ENCODE data around the gene HECW1. TPM values are rescaled to one million over a fixed set of nuclear protein-coding genes. Genes with fewer than 3 reads are reported as not detected.

Gene HECW1
- total RNA-seq, 4 donors from 2014 or later, result 1.2 to 3.9 (median 2.0) TPM

GRCh38 chr7:43196379-43196778, 83.9 kb downstream of the HECW1 start:
- ATAC-seq (no peak), DNase-seq (no peak)
- H3K27ac ChIP-seq, result no peak overlapping the region
- no peaks in the 10 kb centered on the region for H3K36me3 ChIP-seq
- peaks cover 2 to 6% (median 2%) of the 10 kb centered on the region in 3 donors for H3K27me3 ChIP-seq
- H3K4me1 ChIP-seq, result no peaks in the 10 kb centered on the region
- no peak for TF ChIP-seq POLR2A (IDR thresholded peaks at IDR 0.05)
- TF ChIP-seq, protein P1, sequence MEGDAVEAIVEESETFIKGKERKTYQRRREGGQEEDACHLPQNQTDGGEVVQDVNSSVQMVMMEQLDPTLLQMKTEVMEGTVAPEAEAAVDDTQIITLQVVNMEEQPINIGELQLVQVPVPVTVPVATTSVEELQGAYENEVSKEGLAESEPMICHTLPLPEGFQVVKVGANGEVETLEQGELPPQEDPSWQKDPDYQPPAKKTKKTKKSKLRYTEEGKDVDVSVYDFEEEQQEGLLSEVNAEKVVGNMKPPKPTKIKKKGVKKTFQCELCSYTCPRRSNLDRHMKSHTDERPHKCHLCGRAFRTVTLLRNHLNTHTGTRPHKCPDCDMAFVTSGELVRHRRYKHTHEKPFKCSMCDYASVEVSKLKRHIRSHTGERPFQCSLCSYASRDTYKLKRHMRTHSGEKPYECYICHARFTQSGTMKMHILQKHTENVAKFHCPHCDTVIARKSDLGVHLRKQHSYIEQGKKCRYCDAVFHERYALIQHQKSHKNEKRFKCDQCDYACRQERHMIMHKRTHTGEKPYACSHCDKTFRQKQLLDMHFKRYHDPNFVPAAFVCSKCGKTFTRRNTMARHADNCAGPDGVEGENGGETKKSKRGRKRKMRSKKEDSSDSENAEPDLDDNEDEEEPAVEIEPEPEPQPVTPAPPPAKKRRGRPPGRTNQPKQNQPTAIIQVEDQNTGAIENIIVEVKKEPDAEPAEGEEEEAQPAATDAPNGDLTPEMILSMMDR (IDR thresholded peaks at IDR 0.05 in 4 of 5, conservative IDR thresholded peaks at IDR 0.05 in 1 of 5), result no peak
- H3K9me3 ChIP-seq, result no peaks in the 10 kb centered on the region
- in situ Hi-C loops (cut with MboI; ENCODE audit: low sequenced_read_pairs in 4 of 4) (no loop called here), intact Hi-C loops (cut with DNase I; ENCODE audit: low total_unique reads) (no loop called here)
- H3K4me3 ChIP-seq, result no peak overlapping the region

GRCh38 chr7:43198016-43198415, 85.6 kb downstream of the HECW1 start:
- intact Hi-C loops (cut with DNase I; ENCODE audit: low total_unique reads) (no loop called here), in situ Hi-C loops (cut with MboI; ENCODE audit: low sequenced_read_pairs in 4 of 4) (no loop called here)
- H3K4me1 ChIP-seq, result no peaks in the 10 kb centered on the region
- no peaks in the 10 kb centered on the region for H3K9me3 ChIP-seq
- H3K27ac ChIP-seq, result no peak overlapping the region
- TF ChIP-seq, protein P1 (IDR thresholded peaks at IDR 0.05 in 4 of 5, conservative IDR thresholded peaks at IDR 0.05 in 1 of 5), result no peak
- no peak for TF ChIP-seq POLR2A (IDR thresholded peaks at IDR 0.05)
- H3K27me3 ChIP-seq, result peaks cover 2 to 6% (median 2%) of the 10 kb centered on the region in 3 donors
- H3K4me3 ChIP-seq, result no peak overlapping the region
- DNase-seq (no peak), ATAC-seq (no peak)
- no peaks in the 10 kb centered on the region for H3K36me3 ChIP-seq

DNA sequence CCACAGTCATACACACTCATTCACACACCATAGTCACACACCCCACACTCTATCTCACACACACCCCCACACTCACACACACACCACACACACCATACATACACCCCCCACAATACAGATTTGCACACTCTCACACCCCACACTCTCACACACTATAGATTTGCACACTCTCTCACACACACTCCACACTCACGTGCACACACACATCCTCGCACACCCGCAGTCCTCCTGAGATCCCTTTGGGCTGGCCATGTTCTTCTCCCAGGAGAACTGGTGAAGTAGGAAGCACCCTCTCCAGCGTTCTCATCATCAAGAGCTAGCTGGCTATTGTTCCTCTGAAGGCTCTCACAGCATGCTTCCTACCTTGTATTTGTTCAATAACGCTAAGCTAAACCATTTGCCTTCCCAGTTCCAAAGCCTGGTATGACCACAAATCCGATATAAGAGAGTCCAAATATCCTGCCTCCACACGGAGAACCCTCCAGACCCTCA, 86.2 kb downstream of the HECW1 start:
- DNase-seq (no peak), ATAC-seq (no peak)
- peaks cover 2 to 6% (median 2%) of the 10 kb centered on the region in 3 donors for H3K27me3 ChIP-seq
- TF ChIP-seq, protein P1 (IDR thresholded peaks at IDR 0.05 in 4 of 5, conservative IDR thresholded peaks at IDR 0.05 in 1 of 5), result no peak
- TF ChIP-seq POLR2A (IDR thresholded peaks at IDR 0.05), result no peak
- H3K4me1 ChIP-seq, result no peaks in the 10 kb centered on the region
- intact Hi-C loops (cut with DNase I; ENCODE audit: low total_unique reads), result no loop called here
- in situ Hi-C loops (cut with MboI; ENCODE audit: low sequenced_read_pairs in 4 of 4), result no loop called here
- H3K9me3 ChIP-seq, result no peaks in the 10 kb centered on the region
- no peak overlapping the region for H3K4me3 ChIP-seq
- no peaks in the 10 kb centered on the region for H3K36me3 ChIP-seq
- H3K27ac ChIP-seq, result no peak overlapping the region

- Histone ChIP-seq H3K27ac (no peak overlapping the region), H3K4me1 (no peaks in the 10 kb centered on the region), H3K4me3 (no peak overlapping the region), H3K9me3 (no peaks in the 10 kb centered on the region), H3K27me3 (peaks cover 2 to 6% (median 2%) of the 10 kb centered on the region in 3 donors), H3K36me3 (no peaks in the 10 kb centered on the region)
- intact Hi-C loops (cut with DNase I; ENCODE audit: low total_unique reads) (no loop called here), in situ Hi-C loops (cut with MboI; ENCODE audit: low sequenced_read_pairs in 4 of 4) (no loop called here)
- no peak for DNase-seq
- no peak for TF ChIP-seq POLR2A (IDR thresholded peaks at IDR 0.05)
- TF ChIP-seq, protein P1 (IDR thresholded peaks at IDR 0.05 in 4 of 5, conservative IDR thresholded peaks at IDR 0.05 in 1 of 5), result no peak
- no peak for ATAC-seq
These were observed 87.1 kb downstream of the HECW1 start for GRCh38 chr7:43199371-43200160.
